ENCODE measurements around the gene TNFSF13. TPM values are rescaled to one million over a fixed set of nuclear protein-coding genes. Genes with fewer than 3 reads are reported as not detected.

Gene TNFSF13
- total and polyA plus RNA-seq, 2 of the 8 experiments (the other 6 are each of a cell fraction or from before 2014, with no cell fraction given), result 2.1 to 2.6 TPM

GRCh38 chr17:7558544-7559319 is at the start of gene TNFSF13 (continued):
- TF ChIP-seq ATF2 (IDR thresholded peaks at IDR 0.05; ENCODE audit: low read length) (no peak), EP300 (IDR thresholded peaks at IDR 0.05; ENCODE audit: borderline replicate concordance in 1 of 2, low read depth in 2 of 2, low read length in 2 of 2) (no peak), TAF1 (IDR thresholded peaks at IDR 0.05; ENCODE audit: low read depth, low read length) (no peak)

Data from H1 (cell line).